Esophagus mucosa (tissue), 1 donor: ENCODE data around the gene CA5A. TPM values are rescaled to one million over a fixed set of nuclear protein-coding genes. Genes with fewer than 3 reads are reported as not detected.

Experiments
- ATAC-seq: fragments of 200-7000 bp; cut with Tn5 transposase; one replicate; pipeline ENCODE4 v1.9.1; 2020
- total RNA-seq: library from RNA; stranded (reverse); gene quantifications from one replicate; pipeline ENCODE4 v1.2.4, GENCODE V29; 2023
- donor health status: DM: yes; HTN: yes; CAD: no.

The CA5A gene
- total RNA-seq, 1 donor from 2014 or later = not detected

DNA sequence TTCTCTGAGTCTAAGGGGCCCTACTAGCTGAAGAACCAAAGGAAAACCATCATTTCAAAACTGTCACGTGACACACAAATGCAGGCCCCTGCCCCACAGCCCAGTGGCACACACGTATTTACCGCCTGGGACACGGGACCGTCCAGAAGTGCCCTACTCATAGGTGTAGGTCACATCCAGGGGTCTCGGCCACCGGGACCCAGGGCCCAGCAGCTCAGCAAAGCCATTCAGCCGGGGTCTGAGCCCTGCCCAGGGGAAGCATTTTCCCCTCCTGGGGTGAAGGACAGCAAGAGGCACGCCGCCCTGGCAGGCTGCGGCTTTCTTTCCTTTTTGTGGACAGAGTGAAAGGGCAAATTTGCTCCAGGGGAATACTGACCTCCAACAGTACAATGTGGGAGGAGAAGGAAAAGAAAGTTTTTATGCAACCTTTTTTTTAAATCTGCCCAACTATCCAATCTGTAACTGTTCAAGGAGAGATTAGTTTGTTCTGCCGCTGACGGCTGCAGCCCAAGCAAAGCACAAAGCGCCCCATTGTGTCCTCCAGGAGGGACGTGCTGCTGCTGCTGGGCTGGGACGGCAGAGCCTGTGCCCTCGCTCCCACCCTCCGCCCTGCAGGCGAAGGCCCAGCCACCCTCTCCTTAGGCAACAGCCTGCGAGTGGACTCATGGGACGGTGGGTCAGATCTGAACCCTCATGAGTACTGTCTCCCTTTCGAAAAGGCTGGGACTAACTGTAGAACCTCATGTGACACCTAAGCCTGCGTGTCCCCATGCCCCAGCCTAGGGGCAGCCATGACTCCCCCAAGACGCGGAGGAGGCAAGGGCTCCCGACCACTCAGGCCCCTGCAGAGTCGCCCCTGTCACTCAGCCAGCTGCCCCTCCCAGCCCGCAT lies 88.3 kb downstream of the CA5A start:
- ATAC-seq = no peak

DNA sequence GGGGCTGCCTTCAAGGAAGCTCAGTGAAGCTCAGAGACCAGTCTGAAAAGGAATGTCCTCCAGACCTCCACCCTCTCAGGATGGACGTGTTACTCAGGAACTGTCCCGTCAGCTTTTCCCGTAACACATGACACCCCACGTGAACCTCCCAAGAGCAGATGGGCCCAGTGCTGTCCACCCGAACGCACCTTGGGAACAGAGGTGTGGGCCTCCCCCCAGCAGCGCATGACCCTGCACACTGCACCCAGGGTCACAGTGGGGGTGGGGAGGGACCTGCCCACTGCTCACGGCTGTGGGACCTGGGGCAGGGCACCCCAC lies 88.9 kb downstream of the CA5A start:
- no peak for ATAC-seq

DNA sequence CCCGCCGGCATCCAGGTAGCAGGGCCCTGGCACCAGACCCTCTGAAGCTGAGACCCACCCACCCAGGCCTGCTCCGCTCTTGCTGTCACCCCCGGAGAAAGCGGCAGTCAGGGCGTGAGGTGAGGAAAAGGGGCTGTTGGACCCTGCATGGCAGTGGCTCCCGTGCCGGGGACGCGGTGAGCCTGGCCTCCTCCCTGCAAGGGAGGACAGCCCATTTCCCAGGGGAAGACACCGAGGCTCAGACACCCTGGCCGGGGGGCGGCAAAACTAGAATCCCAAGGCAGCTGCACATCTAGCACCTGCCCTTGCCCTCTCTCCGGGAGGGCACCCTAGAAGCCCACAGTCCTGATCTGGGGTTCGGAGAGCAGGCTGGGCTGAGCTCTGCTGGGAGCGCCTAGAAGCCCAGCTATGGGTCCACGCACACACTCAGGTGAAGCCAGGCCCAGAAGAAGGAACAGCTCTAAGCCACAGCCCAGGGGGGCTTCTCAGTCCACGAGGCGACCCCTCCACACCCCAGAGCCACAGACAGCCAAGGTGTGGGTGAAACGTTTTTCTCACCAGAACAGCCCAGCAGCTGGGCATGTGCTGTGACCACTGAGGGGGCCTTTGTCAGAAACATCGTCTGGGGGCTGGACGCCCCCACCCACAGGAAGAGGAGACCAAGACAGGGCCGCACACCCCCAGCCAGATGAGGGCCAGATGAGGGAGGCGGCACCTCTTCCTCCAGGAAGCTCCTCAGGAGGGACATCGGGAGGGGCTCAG lies 89.4 kb downstream of the CA5A start:
- ATAC-seq = no peak

DNA sequence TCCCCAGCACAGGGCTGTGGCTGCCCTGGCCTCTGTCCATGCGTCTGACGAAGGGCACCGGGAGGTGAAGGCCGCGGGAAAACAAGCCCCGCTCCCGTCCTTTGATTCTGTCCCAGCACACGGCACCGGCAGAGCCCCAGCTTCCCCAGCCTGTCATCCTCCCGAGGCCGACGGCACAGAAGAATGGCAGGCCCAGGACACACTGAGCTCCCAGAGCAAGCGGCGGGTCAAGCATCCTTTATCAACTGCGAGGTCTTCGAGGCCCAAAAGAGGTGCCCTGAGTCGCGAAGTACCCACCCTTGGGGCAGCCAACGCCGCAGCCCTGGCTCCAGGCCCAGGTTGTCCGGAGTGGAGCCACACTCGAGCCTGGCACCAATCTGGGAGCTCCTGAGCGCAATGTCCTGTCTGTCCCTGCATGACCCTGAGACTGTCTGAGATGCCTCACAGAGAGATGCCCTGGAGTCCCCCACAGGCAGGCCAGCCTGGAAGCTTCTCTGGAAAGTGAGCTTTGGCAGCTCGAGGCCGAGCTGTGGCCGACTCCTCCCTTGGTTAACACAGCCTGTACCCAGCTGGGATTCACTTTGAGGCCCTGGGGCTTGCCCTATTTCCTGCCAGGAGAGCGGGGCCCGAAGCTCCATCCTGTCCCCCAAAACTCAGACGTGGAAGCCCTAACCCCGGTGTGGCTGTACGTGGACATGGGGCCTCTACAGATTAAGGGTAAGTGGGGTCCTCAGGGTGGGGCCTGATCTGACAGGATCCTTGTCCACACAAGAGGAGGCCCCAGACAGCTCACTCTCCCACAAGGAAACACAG lies 90.3 kb downstream of the CA5A start:
- ATAC-seq = no peak

DNA sequence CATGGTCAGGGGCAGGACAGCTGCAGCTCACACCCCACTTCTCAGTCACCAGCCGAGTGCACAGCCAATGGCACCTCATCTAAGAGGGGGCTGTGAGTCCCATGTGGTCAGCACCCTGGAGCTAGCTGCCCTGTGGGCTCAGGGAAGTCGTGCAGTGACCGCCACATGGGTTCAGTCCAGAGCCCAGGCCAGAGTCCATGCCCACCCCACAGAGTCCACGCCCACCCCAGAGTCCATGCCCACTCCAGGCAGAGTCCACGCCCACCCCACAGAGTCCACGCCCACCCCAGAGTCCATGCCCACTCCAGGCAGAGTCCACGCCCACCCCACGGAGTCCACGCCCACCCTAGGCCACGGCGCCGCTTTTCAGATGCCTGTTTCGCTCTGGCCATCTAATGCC lies 91.1 kb downstream of the CA5A start:
- peak; percentile 5 for ATAC-seq

DNA sequence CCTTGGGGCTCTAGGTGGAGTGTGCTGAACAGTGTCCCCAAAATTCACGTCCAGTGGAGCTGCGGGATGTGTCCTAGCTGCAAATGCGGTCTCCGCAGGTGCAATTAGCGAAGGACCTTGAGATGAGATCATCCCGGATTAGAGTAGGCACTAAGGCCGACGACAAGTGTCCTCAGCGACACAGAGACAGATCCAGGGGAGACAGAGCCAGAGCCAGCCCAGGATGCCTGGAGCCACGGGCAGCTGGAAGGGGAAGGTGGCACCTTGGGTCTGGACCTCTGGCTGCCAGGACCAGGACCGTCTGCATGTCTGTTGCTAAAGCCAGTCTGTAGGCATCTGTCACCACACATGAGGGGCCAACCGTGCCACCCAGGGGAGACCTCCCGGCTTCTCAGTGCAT lies 91.5 kb downstream of the CA5A start:
- ATAC-seq = no peak

DNA sequence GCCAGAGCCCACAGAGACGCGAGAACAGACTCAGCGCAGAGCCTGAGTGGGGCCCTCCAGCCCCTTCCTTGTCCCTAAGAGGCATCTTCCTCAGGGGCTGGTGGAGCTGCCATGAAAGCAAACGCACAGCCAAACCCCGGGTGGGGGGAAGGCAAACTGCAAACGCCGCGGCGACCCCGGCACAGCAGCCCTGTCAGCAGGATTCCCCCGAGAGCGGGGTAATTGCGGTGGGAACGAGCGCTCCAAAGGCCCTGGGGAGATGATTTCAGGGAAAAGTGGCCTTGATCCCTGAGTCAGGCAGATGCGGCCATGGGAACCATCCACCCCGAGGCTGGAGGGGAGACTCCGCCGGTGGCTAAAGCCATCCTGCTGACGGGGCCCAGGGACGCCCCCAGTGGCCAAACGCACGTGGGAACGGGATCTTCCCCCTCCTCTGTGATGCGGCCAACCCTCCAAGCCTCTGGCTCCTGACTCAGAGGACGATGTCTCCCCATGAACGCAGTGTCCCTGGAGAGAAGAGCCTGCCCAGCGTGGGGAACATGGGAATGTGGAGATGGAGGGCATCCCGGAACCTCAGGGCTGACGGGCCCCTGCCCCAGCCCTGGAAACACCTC lies 92.1 kb downstream of the CA5A start:
- ATAC-seq = no peak

DNA sequence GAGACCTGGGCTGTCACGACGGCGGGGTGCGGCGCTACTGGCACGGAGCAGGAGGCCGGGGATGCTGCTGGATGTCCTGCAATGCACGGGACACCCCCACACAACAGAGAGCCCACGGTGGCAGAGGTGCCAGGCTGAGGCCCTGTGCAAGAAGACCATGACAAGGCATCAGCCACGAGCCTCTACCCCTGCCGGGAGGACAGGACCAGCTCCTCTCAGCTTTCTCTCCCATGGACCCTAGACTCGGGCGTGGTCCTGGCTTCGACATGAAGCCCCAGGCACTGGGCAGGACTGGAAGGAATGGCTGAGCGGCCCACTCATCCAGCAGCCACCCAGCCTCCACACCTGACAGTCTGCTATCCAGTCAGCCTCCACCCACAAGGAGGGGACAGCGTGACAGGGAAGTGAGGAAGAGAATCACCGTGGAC lies 92.6 kb downstream of the CA5A start:
- ATAC-seq = no peak

DNA sequence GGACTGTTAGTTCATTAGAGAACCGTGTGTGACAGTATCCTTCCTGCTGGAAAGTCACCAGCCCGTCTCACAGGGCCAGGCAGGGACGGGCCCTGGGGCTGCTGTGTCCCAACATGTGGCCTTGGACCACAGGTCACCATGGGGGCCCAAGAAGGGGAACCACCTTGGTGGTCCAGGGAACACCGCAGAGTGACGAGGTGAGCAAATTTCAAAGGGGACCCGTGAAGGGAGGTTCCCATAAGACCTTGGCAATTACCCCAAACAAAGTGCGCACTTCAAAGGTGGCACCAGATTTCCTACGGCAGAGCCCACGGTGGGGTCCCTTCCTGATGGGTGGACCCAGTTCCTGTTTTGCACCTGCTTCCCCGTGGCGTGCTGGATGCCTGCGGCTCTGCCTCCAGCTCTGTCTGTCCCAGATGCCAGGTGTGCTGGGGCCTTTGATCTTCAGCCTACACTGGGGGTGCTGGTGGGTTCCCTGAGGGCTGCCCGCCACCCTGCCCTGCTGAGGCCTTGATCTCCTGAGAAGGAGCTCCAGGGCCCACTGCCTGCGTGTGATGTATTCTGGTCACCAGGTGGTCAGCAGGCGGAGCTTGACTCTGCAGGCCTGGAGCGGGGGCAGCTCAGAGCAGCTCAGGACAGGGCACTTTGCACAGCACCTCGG lies 94.0 kb downstream of the CA5A start:
- no peak for ATAC-seq

DNA sequence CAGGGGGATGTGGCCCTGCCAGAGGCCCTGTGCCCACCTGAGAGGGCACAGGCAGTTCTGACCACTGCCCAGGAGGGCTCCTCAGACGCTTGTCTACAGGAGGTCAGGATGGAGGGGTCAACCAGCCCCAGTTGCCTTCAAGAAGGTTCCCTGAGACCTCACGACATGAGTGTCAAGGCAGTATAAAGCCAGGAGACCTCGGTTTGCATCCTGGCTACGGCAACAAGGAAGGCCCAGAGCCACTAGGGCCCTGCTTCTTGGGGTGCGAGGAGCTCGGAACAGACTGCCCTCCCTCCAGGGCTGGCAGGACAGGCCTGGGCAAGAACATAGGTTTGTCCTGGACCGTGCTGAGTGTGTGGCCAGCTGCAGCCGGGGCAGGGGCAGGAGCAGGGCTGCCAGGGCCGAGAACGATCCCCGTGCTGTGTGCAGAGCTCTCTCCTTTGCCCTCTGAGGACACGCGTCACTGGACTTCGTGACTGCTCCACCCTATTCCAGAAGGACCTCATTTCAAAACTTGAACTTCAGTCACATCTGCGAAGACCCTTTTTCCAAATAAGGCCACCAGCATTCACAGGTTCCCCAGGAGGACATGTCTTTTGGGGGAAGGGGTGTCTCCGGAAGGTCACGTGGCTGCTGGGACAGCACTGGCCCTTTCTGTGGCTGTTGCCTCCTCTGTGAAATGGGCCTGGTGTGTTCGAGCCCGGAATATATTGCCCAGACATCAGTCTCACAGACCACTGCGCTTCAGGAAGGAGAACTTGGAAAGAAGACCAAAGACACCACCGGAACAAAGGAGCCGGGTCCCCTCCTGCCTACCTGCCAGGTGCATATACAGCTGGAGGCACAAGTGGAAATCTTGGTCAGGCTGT lies 94.8 kb downstream of the CA5A start:
- no peak for ATAC-seq

DNA sequence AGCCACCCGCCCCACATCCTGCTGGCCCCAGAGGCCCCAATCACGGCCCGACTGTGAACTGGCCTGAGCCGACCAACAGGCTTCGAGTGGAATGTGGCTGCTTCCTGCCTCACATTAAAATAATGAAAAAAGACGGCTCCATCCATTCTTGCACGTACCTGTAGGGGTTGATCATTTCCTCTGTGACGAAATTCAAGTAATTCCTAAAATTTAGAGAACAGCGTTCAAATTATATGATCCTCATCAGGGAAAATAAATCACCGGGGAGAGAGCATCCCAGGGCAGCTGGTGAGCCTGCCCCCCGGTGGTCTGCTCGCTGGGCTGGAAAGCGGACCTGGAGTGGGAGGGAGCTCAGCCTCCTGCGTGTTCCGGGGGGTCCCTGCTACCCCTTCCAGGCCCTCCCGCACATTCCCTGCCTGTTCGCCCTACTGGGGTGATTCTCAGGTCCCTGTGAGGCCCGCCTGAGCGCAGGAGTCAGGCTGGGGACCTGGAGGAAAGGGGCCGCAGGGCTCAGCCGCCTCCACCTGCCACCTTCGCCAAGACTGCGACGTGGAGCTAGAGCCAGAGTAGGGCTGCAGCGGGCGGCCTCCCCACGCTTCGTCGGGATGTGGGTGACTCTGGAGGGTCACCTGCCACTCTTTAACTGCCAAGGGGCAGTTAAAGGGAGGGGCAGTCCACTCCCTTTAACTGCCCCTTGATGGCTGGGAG lies 95.9 kb downstream of the CA5A start:
- no peak for ATAC-seq

DNA sequence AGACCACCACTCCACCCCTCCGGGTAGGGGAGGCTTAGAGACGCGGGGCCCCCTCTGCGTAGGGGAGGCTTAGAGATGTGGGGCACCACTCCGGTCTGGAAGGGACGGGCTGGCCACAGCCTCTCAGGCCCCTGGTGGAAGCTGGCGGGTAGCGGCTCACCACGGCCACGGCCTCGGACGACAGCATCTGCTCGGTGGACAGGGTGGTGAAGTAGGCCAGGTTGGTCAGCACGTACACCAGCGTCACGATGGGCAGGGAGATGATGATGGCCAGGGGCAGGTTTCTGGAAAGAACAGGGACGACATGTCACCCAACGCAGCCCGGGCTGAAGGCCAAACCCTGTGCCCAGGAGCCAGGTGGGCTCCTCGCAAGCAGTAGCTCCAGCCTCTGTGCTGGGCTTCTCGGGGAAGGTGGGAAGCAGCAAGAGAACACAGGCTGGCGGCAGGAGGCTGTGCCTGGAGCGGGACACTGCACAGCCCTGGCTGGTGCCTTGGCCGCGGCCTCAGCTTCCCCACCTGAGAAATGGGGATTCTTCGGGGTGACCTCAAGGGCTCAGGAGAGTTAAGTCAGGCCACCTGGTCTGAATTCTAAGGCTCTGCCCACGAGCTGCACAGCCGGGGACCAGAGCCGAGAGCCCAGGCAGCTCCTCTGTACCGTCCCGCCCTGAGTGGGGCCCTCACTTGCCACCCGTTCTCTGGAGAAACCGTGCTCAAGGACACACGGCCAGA lies 96.6 kb downstream of the CA5A start:
- no peak for ATAC-seq

DNA sequence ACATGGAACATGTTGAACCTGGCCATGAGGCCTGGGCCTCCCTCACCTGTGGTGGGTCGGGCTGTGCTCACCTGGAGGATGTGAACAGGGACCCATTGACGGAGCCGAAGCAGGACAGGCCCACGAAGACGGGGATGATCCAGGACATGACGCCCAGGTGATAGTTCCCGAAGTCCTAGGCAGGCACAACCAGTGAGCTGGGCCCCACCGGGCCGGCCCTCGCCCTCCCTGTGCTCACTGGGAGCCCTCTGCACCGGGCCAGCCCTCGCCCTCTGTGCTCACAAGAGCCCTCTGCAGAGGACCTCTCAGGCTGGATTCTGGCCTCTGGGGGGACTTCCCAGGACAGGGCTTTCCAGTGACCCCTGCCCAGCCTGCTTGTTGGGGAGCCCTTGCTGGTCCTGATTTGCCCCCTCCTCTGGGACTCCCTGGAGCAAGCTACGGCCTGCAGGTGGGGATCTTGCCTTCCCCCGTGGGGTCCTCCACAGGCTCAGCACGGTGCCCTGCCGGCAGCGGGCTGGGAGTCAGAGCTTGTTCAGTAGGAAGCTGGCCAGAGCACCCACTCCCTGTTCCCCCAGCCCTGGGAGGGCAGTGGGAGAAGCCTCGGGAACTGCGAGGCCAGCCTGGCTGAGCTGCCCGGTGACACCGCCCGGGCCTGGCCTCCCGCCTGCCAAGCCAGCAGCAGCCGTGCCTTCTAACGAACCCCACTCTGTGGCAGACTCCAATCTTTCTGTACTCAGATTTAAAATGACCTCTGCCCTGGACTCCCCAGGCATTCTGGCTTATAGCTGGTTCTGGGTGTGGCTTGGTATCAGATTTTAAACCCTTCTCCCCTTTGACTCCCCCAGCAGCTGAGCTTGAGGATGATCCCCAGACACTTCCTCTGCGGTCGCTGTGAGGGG lies 97.4 kb downstream of the CA5A start:
- ATAC-seq = peak; percentile 1

Other genes with a start within 250 kb of the CA5A start
- gene KLHDC4, start 170.5 kb downstream of the CA5A start, total RNA-seq = 20.4 TPM
- 198 TPM for gene SLC7A5, start 67.0 kb downstream of the CA5A start, total RNA-seq
- 9.6 TPM for gene BANP, start 14.9 kb upstream of the CA5A start, total RNA-seq